ENCODE data around the gene FOXO3.
A peak's percentile ranks its signal among the peaks of the same experiment; 100 is the strongest.

FOXO3 gene

DNA sequence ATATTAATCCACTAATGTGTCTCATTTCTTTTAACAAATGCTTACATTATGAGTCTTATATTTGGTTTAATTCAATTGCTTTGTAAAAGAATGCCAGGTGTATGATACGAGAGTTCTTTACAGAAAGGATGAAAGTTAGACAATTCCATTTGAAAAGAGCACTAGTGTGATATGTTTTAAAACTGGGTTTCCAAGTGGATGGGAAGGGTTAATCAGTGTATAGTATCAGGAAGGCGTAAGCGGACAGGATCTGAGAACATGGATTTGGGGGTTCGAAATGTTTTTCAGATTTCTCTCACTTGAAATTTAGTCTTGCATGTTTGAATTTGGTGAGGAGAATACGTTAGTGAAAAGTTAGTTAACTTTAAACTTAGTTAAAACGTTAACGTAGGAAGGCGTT is 2.6 kb downstream of the FOXO3 start:
- H3K4me3 ChIP-seq (ENCODE audit: extremely low read depth, insufficient read depth, low read length, poor library complexity, severe bottlenecking) = peak overlapping the region; percentile 82
- peaks cover 6% of the 10 kb centered on the region for H3K36me3 ChIP-seq (ENCODE audit: control insufficient read depth, insufficient read depth, low read length)
- no peak overlapping the region for H3K27ac ChIP-seq (ENCODE audit: low read depth, low read length, severe bottlenecking)
- peaks cover 16% of the 10 kb centered on the region for H3K4me1 ChIP-seq (ENCODE audit: control insufficient read depth, insufficient read depth, low read length, poor library complexity, severe bottlenecking)
- H3K9me3 ChIP-seq (ENCODE audit: control insufficient read depth, low read length) = no peaks in the 10 kb centered on the region
- WGBS, 2 experiments (ENCODE audit: insufficient coverage in 2 of 2) = 56 to 58% methylated on average over 4 of the region's 8 CpGs

DNA sequence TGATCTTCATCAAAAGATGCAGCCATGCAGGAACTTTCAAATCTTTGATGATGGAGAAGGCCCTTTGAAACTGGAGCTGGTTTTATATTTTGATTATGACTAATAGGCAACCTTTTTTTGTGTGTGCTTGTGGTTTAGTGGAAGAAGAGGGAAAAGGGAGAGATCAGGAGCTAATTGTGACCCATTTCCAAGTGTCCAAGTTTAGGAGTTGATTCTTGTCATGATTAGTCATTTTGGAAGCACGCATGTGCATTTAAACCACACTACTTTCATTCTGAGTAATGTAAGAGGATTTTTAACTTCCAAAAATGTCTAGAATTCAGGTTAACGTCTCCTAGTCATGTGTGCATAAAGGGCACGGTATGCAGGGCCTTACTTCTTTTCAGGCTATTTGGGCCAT is 3.5 kb downstream of the FOXO3 start:
- H3K36me3 ChIP-seq (ENCODE audit: control insufficient read depth, insufficient read depth, low read length) = peaks cover 15% of the 10 kb centered on the region
- H3K9me3 ChIP-seq (ENCODE audit: control insufficient read depth, low read length) = no peaks in the 10 kb centered on the region
- no peak overlapping the region for H3K4me3 ChIP-seq (ENCODE audit: extremely low read depth, insufficient read depth, low read length, poor library complexity, severe bottlenecking)
- no peak overlapping the region for H3K27ac ChIP-seq (ENCODE audit: low read depth, low read length, severe bottlenecking)
- peaks cover 16% of the 10 kb centered on the region for H3K4me1 ChIP-seq (ENCODE audit: control insufficient read depth, insufficient read depth, low read length, poor library complexity, severe bottlenecking)
- WGBS, 2 experiments (ENCODE audit: insufficient coverage in 2 of 2) = no CpG with 5 or more reads among the region's 3 CpGs

DNA sequence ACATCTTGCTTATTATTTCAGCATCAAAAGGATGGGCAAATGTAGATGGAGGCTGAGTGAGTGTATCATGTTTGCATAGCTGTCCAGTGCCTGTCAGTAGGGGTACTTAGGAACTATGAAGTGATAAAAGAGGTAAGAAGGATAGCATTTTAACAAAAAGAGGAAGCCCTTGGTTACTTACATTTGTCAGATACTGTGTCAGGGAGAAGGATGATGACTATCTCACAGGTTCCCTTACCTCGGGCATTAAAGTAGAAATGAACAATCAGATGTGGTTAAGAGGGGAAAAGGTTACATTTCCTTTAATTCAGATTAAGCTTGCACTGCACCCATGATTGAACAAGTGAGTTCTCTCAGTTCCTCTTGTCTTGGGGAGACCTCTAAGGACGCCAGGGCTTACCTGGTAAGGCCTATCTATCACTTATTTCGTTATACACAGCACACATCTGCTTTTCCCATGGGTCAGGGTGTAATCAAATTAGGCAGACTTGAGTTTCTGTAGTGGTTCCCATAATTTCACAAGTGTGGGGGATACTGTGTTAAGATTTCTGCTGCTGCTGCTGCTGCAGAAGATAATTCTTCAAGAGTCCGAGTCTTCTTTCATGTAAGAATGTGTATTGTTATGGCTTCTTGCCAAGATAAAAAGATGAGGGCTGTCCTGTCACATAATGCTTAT is 4.5 kb downstream of the FOXO3 start:
- WGBS, 2 experiments (ENCODE audit: insufficient coverage in 2 of 2) = 79 to 89% methylated on average over 1 to 2 of the region's 4 CpGs
- H3K4me3 ChIP-seq (ENCODE audit: extremely low read depth, insufficient read depth, low read length, poor library complexity, severe bottlenecking) = no peak overlapping the region

DNA sequence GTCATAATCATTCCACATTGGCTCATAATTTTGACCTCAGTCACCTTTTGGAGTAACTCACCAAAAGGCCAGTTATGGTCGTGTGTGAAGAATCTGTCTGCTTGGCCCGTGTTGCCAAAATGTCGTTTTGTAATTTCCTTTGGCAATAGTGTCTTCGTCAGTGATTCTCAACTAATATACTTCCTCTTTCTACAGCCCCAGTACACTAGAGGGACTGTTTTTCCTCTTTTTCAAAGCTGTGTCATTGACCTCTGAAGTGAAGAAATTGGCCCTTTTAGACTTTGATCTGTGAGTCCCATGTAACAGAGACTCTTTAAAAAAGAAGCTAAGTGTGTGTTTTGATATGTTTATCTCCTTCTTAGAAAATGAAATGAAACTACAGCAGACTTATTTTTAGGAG is 5.2 kb downstream of the FOXO3 start:
- Histone ChIP-seq H3K9me3 (ENCODE audit: control insufficient read depth, low read length) (no peaks in the 10 kb centered on the region), H3K27ac (ENCODE audit: low read depth, low read length, severe bottlenecking) (no peak overlapping the region), H3K4me1 (ENCODE audit: control insufficient read depth, insufficient read depth, low read length, poor library complexity, severe bottlenecking) (peaks cover 16% of the 10 kb centered on the region), H3K4me3 (ENCODE audit: extremely low read depth, insufficient read depth, low read length, poor library complexity, severe bottlenecking) (no peak overlapping the region), H3K36me3 (ENCODE audit: control insufficient read depth, insufficient read depth, low read length) (peaks cover 32% of the 10 kb centered on the region)
- WGBS, 2 experiments (ENCODE audit: insufficient coverage in 2 of 2) = 80 to 87% methylated on average over 3 to 4 of the region's 4 CpGs

More for the DNA sequence above, 4.5 kb downstream of the FOXO3 start:
- Histone ChIP-seq H3K27ac (ENCODE audit: low read depth, low read length, severe bottlenecking) (no peak overlapping the region), H3K4me1 (ENCODE audit: control insufficient read depth, insufficient read depth, low read length, poor library complexity, severe bottlenecking) (peaks cover 16% of the 10 kb centered on the region), H3K36me3 (ENCODE audit: control insufficient read depth, insufficient read depth, low read length) (peaks cover 25% of the 10 kb centered on the region), H3K9me3 (ENCODE audit: control insufficient read depth, low read length) (no peaks in the 10 kb centered on the region)

DNA sequence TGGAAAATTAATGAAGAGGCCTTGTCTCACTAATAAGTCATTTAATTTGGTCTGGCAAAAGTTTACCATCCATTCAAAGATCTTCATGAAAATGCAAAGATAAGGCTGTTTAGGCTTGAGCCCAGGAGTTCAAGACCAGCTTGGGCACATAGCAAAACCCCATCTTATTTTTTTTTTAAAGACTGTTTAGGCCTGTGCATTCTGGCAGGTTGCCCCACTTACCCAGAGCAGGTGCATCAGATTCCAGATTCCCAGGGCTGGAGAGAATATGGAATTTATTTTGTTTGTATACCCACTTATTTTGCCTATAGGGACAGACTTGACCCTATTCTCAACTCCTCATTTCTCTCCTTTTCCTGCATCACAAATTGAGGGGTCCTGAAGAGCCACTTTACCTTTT is 5.7 kb downstream of the FOXO3 start:
- H3K36me3 ChIP-seq (ENCODE audit: control insufficient read depth, insufficient read depth, low read length) = peaks cover 37% of the 10 kb centered on the region
- H3K4me1 ChIP-seq (ENCODE audit: control insufficient read depth, insufficient read depth, low read length, poor library complexity, severe bottlenecking) = peaks cover 16% of the 10 kb centered on the region
- H3K4me3 ChIP-seq (ENCODE audit: extremely low read depth, insufficient read depth, low read length, poor library complexity, severe bottlenecking) = no peak overlapping the region
- no peaks in the 10 kb centered on the region for H3K9me3 ChIP-seq (ENCODE audit: control insufficient read depth, low read length)
- H3K27ac ChIP-seq (ENCODE audit: low read depth, low read length, severe bottlenecking) = no peak overlapping the region

DNA sequence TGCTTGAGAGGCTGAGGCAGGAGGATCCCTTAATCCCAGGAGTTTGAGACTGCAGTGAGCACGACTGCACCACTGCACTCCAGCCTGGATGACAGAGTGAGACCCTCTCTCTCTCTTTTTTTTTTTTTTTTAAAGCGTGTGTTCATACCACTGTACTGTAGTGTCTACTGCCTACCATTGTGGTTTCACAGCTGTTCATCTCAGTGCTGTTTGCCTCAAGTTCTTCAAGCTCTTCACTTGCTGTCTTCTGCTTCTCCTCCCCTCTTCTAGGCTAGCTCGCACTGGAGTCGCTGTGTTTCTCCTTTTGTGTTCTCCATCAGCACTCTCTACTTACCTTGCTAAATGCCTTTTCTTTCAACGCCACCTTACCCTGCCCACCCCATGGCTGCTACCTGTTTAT is 7.4 kb downstream of the FOXO3 start:
- Histone ChIP-seq H3K9me3 (ENCODE audit: control insufficient read depth, low read length) (no peaks in the 10 kb centered on the region), H3K36me3 (ENCODE audit: control insufficient read depth, insufficient read depth, low read length) (peaks cover 48% of the 10 kb centered on the region), H3K4me1 (ENCODE audit: control insufficient read depth, insufficient read depth, low read length, poor library complexity, severe bottlenecking) (peaks cover 16% of the 10 kb centered on the region), H3K4me3 (ENCODE audit: extremely low read depth, insufficient read depth, low read length, poor library complexity, severe bottlenecking) (no peak overlapping the region), H3K27ac (ENCODE audit: low read depth, low read length, severe bottlenecking) (no peak overlapping the region)
- WGBS, 2 experiments (ENCODE audit: insufficient coverage in 2 of 2) = 93% methylated on average over 3 of the region's 5 CpGs

DNA sequence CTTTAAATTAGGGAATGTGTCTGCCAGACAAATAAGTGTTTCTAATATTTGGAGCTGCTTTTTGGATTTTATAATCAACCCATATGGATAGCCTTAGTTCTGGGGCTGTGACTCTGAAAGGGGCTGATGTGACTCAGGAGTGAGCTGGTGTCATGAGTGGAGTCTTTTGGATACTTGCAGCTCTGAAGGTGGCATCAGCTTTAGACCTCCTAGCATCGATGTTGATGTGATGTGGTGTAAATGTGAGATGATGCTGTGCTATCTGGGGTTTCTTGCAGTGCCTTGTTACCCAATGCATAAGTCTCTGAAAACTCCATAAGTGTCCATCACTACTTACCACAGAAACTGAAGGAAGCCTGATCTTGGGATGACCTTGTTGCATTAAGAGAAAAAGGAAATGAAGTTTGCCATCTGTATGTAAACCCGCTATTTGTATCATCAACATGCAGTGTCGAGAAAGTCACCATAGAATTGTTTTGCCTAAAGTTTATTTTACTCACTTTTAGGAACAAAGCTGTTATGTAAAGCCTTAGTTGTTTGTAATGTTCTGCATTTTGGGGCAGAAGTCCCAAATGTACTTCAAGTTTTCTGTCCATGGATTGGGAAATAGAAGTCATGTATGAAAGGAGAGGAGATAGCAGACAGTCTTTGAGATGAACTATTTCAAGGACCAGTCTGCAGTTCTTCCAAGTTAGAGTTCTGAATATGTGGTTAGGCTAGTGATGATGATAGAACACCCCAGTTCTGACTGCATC is 8.0 kb downstream of the FOXO3 start:
- no peak overlapping the region for H3K4me3 ChIP-seq (ENCODE audit: extremely low read depth, insufficient read depth, low read length, poor library complexity, severe bottlenecking)
- WGBS, 2 experiments (ENCODE audit: insufficient coverage in 2 of 2) = no CpG with 5 or more reads among the region's 3 CpGs
- H3K9me3 ChIP-seq (ENCODE audit: control insufficient read depth, low read length) = no peaks in the 10 kb centered on the region
- peaks cover 16% of the 10 kb centered on the region for H3K4me1 ChIP-seq (ENCODE audit: control insufficient read depth, insufficient read depth, low read length, poor library complexity, severe bottlenecking)
- peaks cover 52% of the 10 kb centered on the region for H3K36me3 ChIP-seq (ENCODE audit: control insufficient read depth, insufficient read depth, low read length)
- no peak overlapping the region for H3K27ac ChIP-seq (ENCODE audit: low read depth, low read length, severe bottlenecking)

DNA sequence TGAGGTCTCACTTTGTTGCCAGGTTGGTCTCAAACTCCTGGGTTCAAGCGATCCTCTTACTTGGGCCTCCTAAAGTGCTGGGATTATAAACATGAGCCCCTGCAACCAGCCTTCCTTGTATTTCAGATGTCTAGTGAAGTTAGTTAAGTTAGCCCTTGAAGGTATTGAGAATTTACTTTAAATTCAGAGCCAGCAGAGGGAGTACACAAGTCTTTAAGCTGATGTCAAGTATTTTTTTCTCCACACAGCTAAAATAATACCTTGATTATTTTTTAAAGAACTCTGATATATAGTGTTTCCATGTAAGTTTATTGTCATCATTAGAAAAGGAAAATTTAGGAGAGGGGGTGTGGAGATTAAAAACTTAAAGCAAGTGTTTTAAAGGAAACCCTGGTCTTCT is 9.8 kb downstream of the FOXO3 start:
- H3K4me1 ChIP-seq (ENCODE audit: control insufficient read depth, insufficient read depth, low read length, poor library complexity, severe bottlenecking) = peaks cover 3% of the 10 kb centered on the region
- 60 to 100% methylated on average over 1 of the region's 1 CpG for WGBS, 2 experiments (ENCODE audit: insufficient coverage in 2 of 2)
- no peaks in the 10 kb centered on the region for H3K9me3 ChIP-seq (ENCODE audit: control insufficient read depth, low read length)
- H3K27ac ChIP-seq (ENCODE audit: low read depth, low read length, severe bottlenecking) = no peak overlapping the region
- H3K4me3 ChIP-seq (ENCODE audit: extremely low read depth, insufficient read depth, low read length, poor library complexity, severe bottlenecking) = no peak overlapping the region
- H3K36me3 ChIP-seq (ENCODE audit: control insufficient read depth, insufficient read depth, low read length) = peaks cover 52% of the 10 kb centered on the region

DNA sequence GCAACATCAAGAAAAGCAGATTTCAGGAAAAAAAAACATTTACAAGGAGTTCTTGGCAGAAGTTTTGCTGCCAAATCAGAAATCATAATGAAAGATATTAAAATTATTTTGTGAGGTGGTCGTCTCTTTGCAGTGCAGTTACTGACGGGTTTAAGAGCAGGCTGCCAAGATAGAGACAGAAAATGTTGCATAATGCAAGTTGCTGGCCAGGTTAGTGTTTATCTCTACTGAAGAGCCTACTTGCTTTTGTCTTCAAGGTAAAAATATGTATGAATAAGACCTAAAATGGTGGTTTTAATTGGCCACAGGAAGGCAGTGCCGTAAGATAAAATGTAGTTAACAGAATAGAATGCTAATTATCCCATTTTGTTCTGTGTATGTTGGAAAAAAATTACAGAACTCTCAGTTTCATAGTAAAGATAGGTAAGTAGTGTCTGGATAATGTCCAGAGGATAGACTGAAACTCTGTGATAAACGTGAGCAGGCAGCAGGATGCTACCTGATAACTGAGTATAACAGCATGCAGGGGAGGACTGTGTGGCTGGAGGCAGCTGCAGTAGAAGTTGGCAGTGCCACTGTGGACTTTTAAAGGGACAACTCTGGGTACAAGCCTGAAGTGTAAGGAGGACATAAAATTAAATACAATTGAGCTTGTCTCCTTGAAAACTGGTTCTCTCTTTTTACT is 13.9 kb downstream of the FOXO3 start:
- 87 to 94% methylated on average over 4 of the region's 4 CpGs for WGBS, 2 experiments (ENCODE audit: insufficient coverage in 2 of 2)
- no peak overlapping the region for H3K27ac ChIP-seq (ENCODE audit: low read depth, low read length, severe bottlenecking)
- peaks cover 7% of the 10 kb centered on the region for H3K4me1 ChIP-seq (ENCODE audit: control insufficient read depth, insufficient read depth, low read length, poor library complexity, severe bottlenecking)
- no peaks in the 10 kb centered on the region for H3K9me3 ChIP-seq (ENCODE audit: control insufficient read depth, low read length)
- H3K4me3 ChIP-seq (ENCODE audit: extremely low read depth, insufficient read depth, low read length, poor library complexity, severe bottlenecking) = no peak overlapping the region
- peaks cover 42% of the 10 kb centered on the region for H3K36me3 ChIP-seq (ENCODE audit: control insufficient read depth, insufficient read depth, low read length)

DNA sequence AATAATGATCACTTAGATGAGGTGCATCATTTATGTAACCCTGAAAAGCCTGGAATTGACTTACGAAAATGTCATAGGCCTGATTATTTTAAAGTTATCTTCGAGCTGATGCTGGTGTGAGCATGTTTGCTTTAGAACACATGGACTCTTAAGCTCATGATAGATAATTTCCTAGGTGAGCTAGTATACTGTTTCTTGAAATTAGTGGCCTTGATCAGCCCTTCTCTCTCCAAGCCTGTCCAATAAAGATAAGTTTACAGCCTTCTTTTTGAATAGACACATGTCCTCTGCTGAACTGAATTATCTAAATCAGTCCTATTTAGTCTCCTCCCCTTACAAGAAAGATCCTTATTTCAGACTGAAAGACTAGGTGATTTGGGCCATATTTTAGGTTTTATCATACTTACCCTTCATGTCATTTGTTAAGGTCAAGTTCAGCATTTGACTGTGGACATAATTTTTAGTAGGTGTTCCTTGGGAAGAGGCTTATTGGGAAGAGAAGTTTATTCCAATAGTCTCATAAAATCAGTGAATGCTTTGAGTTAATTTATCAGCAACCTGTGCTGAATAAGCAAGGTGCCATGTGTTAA is 15.3 kb downstream of the FOXO3 start:
- peaks cover 28% of the 10 kb centered on the region for H3K36me3 ChIP-seq (ENCODE audit: control insufficient read depth, insufficient read depth, low read length)
- no peaks in the 10 kb centered on the region for H3K9me3 ChIP-seq (ENCODE audit: control insufficient read depth, low read length)
- no peak overlapping the region for H3K4me3 ChIP-seq (ENCODE audit: extremely low read depth, insufficient read depth, low read length, poor library complexity, severe bottlenecking)
- WGBS, 2 experiments (ENCODE audit: insufficient coverage in 2 of 2) = 100% methylated on average over 2 of the region's 2 CpGs
- H3K27ac ChIP-seq (ENCODE audit: low read depth, low read length, severe bottlenecking) = no peak overlapping the region
- peaks cover 13% of the 10 kb centered on the region for H3K4me1 ChIP-seq (ENCODE audit: control insufficient read depth, insufficient read depth, low read length, poor library complexity, severe bottlenecking)

Measured in mesodermal cell (in vitro differentiated cells).